Osteocyte (in vitro differentiated cells): ENCODE results near the gene IRAG1. TPM values are rescaled to one million over a fixed set of nuclear protein-coding genes. Genes with fewer than 3 reads are reported as not detected.

Experiments used
- DNase-seq: peaks from one replicate; pipeline ENCODE4 v3.0.0; 2021; ENCODE audit warnings: mixed read lengths; ENCODE audit not compliant: unreplicated experiment; ENCODE audit errors: extremely low spot score
- H3K27ac Mint-ChIP-seq: one replicate; pipeline ENCODE4 v1.8.0; 2021; ENCODE audit warnings: mild to moderate bottlenecking, mixed read lengths; ENCODE audit not compliant: unreplicated experiment
- H3K27me3 Mint-ChIP-seq: one replicate; pipeline ENCODE4 v1.8.0; 2021; ENCODE audit warnings: mixed read lengths; ENCODE audit not compliant: unreplicated experiment
- H3K36me3 Mint-ChIP-seq: one replicate; pipeline ENCODE4 v1.8.0; 2021; ENCODE audit warnings: mixed read lengths; ENCODE audit not compliant: unreplicated experiment
- H3K4me1 Mint-ChIP-seq: one replicate; pipeline ENCODE4 v1.8.0; 2021; ENCODE audit warnings: mixed read lengths; ENCODE audit not compliant: unreplicated experiment
- H3K4me3 Mint-ChIP-seq: one replicate; pipeline ENCODE4 v1.8.0; 2021; ENCODE audit warnings: mild to moderate bottlenecking, moderate library complexity, mixed read lengths; ENCODE audit not compliant: unreplicated experiment
- H3K9me3 Mint-ChIP-seq: one replicate; pipeline ENCODE4 v1.8.0; 2021; ENCODE audit warnings: mixed read lengths; ENCODE audit not compliant: unreplicated experiment
- CTCF ChIP-seq: fragments of 200-600 bp; sonication (generic); IDR thresholded peaks from 2 replicates; pipeline ENCODE4 v1.5.0; 2021; ENCODE audit warnings: antibody characterized with exemption, mild to moderate bottlenecking, moderate library complexity
- total RNA-seq: library from RNA; stranded (reverse); gene quantifications from 2 replicates; pipeline ENCODE4 v1.2.1, GENCODE V29; 2021

IRAG1 gene
- total RNA-seq, 1 donor from 2014 or later = 22.2 TPM

GRCh38 chr11:10716122-10716521, 22.6 kb upstream of the IRAG1 start:
- TF ChIP-seq CTCF = no peak
- no peak overlapping the region for H3K27ac Mint-ChIP-seq
- H3K4me1 Mint-ChIP-seq = peaks cover 17% of the 10 kb centered on the region
- H3K36me3 Mint-ChIP-seq = no peaks in the 10 kb centered on the region
- DNase-seq = no peak
- H3K27me3 Mint-ChIP-seq = no peaks in the 10 kb centered on the region
- H3K9me3 Mint-ChIP-seq = no peaks in the 10 kb centered on the region
- H3K4me3 Mint-ChIP-seq = no peak overlapping the region

- TF ChIP-seq CTCF = no peak
- H3K27ac Mint-ChIP-seq = no peak overlapping the region
- H3K4me1 Mint-ChIP-seq = peaks cover 17% of the 10 kb centered on the region
- no peaks in the 10 kb centered on the region for H3K27me3 Mint-ChIP-seq
- no peaks in the 10 kb centered on the region for H3K9me3 Mint-ChIP-seq
- no peak overlapping the region for H3K4me3 Mint-ChIP-seq
- no peak for DNase-seq
- H3K36me3 Mint-ChIP-seq = no peaks in the 10 kb centered on the region
These were observed 22.0 kb upstream of the IRAG1 start for GRCh38 chr11:10715571-10715970.

GRCh38 chr11:10709299-10710086, 15.9 kb upstream of the IRAG1 start:
- no peak for DNase-seq

GRCh38 chr11:10708131-10708530, 14.6 kb upstream of the IRAG1 start:
- no peak for DNase-seq
- Mint-ChIP-seq H3K27me3 (no peaks in the 10 kb centered on the region), H3K9me3 (no peaks in the 10 kb centered on the region), H3K4me1 (peaks cover 3% of the 10 kb centered on the region), H3K4me3 (no peak overlapping the region), H3K27ac (no peak overlapping the region), H3K36me3 (no peaks in the 10 kb centered on the region)
- no peak for TF ChIP-seq CTCF

More at GRCh38 chr11:10709299-10710086, 15.9 kb upstream of the IRAG1 start:
- no peaks in the 10 kb centered on the region for H3K27me3 Mint-ChIP-seq
- H3K4me1 Mint-ChIP-seq = peaks cover 8% of the 10 kb centered on the region
- H3K36me3 Mint-ChIP-seq = no peaks in the 10 kb centered on the region
- TF ChIP-seq CTCF = no peak
- H3K9me3 Mint-ChIP-seq = no peaks in the 10 kb centered on the region
- no peak overlapping the region for H3K4me3 Mint-ChIP-seq
- H3K27ac Mint-ChIP-seq = no peak overlapping the region

- Mint-ChIP-seq H3K9me3 (no peaks in the 10 kb centered on the region), H3K4me3 (no peak overlapping the region), H3K27ac (no peak overlapping the region), H3K36me3 (no peaks in the 10 kb centered on the region), H3K27me3 (no peaks in the 10 kb centered on the region), H3K4me1 (peaks cover 5% of the 10 kb centered on the region)
- no peak for TF ChIP-seq CTCF
- DNase-seq = no peak
These were observed 8.4 kb upstream of the IRAG1 start for GRCh38 chr11:10701982-10702381.
